A673 (cell line): Measurements from ENCODE around the gene ITSN2. TPM values are rescaled to one million over a fixed set of nuclear protein-coding genes. Genes with fewer than 3 reads are reported as not detected.

Experiments used
- BruUV-seq: library from RNA; stranded (reverse); fragments of 400-500 nt; replicated peaks from 2 replicates; lab custom pipeline; 2021; lab: Mats Ljungman, UMichigan
- CTCF ChIA-PET: fragments of 300-600 bp; sonication (Branson Sonifier 250); formaldehyde crosslinking; loops from one replicate; lab custom pipeline; 2022; ENCODE audit warnings: antibody characterized with exemption; lab: Charles Lee
- POLR2A ChIA-PET: fragments of 300-600 bp; sonication (Branson Sonifier 250); formaldehyde crosslinking; loops from one replicate; lab custom pipeline; 2022; ENCODE audit warnings: antibody characterized with exemption; ENCODE audit not compliant: low non-redundant PET; lab: Charles Lee
- DNase-seq: peaks from one replicate; pipeline ENCODE4 v3.0.0-alpha.2; 2015; ENCODE audit warnings: low spot score
- H3K27ac ChIP-seq: fragments of 200-600 bp; sonication (generic); 2 replicates; pipeline ENCODE4 v1.5.1; 2016; ENCODE audit warnings: mixed run types, low read depth, mild to moderate bottlenecking, mixed read lengths, antibody characterized with exemption, low read length; ENCODE audit not compliant: poor library complexity, severe bottlenecking
- H3K27me3 ChIP-seq: fragments of 200-600 bp; sonication (generic); replicated peaks from 2 replicates; pipeline ENCODE4 v1.6.1; 2017; ENCODE audit warnings: mixed run types, low read depth, mild to moderate bottlenecking, mixed read lengths, antibody characterized with exemption, low read length; ENCODE audit not compliant: insufficient read depth, poor library complexity
- H3K36me3 ChIP-seq: fragments of 200-600 bp; sonication (generic); 2 replicates; pipeline ENCODE4 v1.6.1; 2016; ENCODE audit warnings: mixed run types, mild to moderate bottlenecking, mixed read lengths, antibody characterized with exemption, low read length; ENCODE audit not compliant: insufficient read depth, poor library complexity, severe bottlenecking
- H3K4me1 ChIP-seq: fragments of 200-600 bp; sonication (generic); 2 replicates; pipeline ENCODE4 v1.6.1; 2017; ENCODE audit warnings: mixed run types, mild to moderate bottlenecking, mixed read lengths, antibody characterized with exemption, low read length; ENCODE audit not compliant: insufficient read depth, poor library complexity, severe bottlenecking
- H3K4me3 ChIP-seq: fragments of 200-600 bp; sonication (generic); 2 replicates; pipeline ENCODE4 v1.5.1; 2016; ENCODE audit warnings: low read depth, mixed run types, mild to moderate bottlenecking, mixed read lengths, low read length; ENCODE audit not compliant: poor library complexity, severe bottlenecking
- H3K9me3 ChIP-seq: fragments of 200-600 bp; sonication (generic); 2 replicates; pipeline ENCODE4 v1.6.1; 2016; ENCODE audit warnings: mixed run types, low read depth, mild to moderate bottlenecking, mixed read lengths, antibody characterized with exemption, low read length; ENCODE audit not compliant: poor library complexity, severe bottlenecking
- CTCF ChIP-seq: fragments of 300-800, 200-600 bp; sonication (generic); conservative IDR thresholded peaks from 2 replicates; pipeline ENCODE4 v1.5.1; 2017; ENCODE audit warnings: low read depth, mild to moderate bottlenecking, antibody characterized with exemption, low read length, moderate library complexity, mixed read lengths
- EZH2 ChIP-seq: fragments of 200-600 bp; sonication (generic); IDR thresholded peaks from 2 replicates; pipeline ENCODE4 v1.6.1; 2017; ENCODE audit warnings: borderline replicate concordance, low read depth, mild to moderate bottlenecking, mixed read lengths, antibody characterized with exemption, low read length; ENCODE audit not compliant: poor library complexity, severe bottlenecking
- intact Hi-C: fragments of 100-400 bp; cut with micrococcal nuclease; formaldehyde crosslinking; loops from one replicate; pipeline ENCODE4 v1.10.0; 2022; ENCODE audit not compliant: unreplicated experiment
- total RNA-seq: library from RNA; stranded (reverse); gene quantifications from 2 replicates; pipeline ENCODE4 v1.2.3, GENCODE V29; 2021

ITSN2 gene
- total RNA-seq, 1 experiment from 2014 or later: 16.4 TPM

- H3K4me3 ChIP-seq: no peak overlapping the region
- no peaks in the 10 kb centered on the region for H3K36me3 ChIP-seq
- ChIA-PET POLR2A (no interaction called here), CTCF (no interaction called here)
- TF ChIP-seq CTCF (no peak), EZH2 (no peak)
- intact Hi-C loops: no loop called here
- H3K9me3 ChIP-seq: no peaks in the 10 kb centered on the region
- no peaks in the 10 kb centered on the region for H3K27me3 ChIP-seq
- no peak for DNase-seq
- no peaks in the 10 kb centered on the region for H3K4me1 ChIP-seq
- no TSS peak for BruUV-seq
- no peak overlapping the region for H3K27ac ChIP-seq
Measured at GRCh38 chr2:24238158-24238557, 122.2 kb downstream of the ITSN2 start.

- Histone ChIP-seq H3K4me3 (no peak overlapping the region), H3K4me1 (no peaks in the 10 kb centered on the region), H3K36me3 (no peaks in the 10 kb centered on the region), H3K27me3 (no peaks in the 10 kb centered on the region), H3K27ac (no peak overlapping the region), H3K9me3 (no peaks in the 10 kb centered on the region)
- intact Hi-C loops: no loop called here
- no peak for DNase-seq
- TF ChIP-seq EZH2 (no peak), CTCF (no peak)
- CTCF ChIA-PET: interaction anchor here (0.5 kb wide), 1 partner anchor 1333 kb away, joined by 4 read pairs; no protein-coding TSS in a partner anchor
- POLR2A ChIA-PET: no interaction called here
- BruUV-seq: no TSS peak
Measured at GRCh38 chr2:24237313-24237712, 123.0 kb downstream of the ITSN2 start.

GRCh38 chr2:24233321-24233720 lies 127.0 kb downstream of the ITSN2 start:
- intact Hi-C loops: loop anchor here (5.0 kb wide), 1 partner anchor 149 kb away; no protein-coding TSS in a partner anchor
- no TSS peak for BruUV-seq

More at GRCh38 chr2:24233321-24233720, 127.0 kb downstream of the ITSN2 start:
- POLR2A ChIA-PET: interaction anchor here (0.7 kb wide), 1 partner anchor 723 kb away, joined by 3 read pairs; no protein-coding TSS in a partner anchor
- no peaks in the 10 kb centered on the region for H3K9me3 ChIP-seq
- H3K27me3 ChIP-seq: no peaks in the 10 kb centered on the region
- TF ChIP-seq EZH2 (no peak), CTCF (no peak)
- no peaks in the 10 kb centered on the region for H3K4me1 ChIP-seq
- H3K27ac ChIP-seq: no peak overlapping the region
- H3K4me3 ChIP-seq: no peak overlapping the region
- DNase-seq: no peak
- CTCF ChIA-PET: no interaction called here
- H3K36me3 ChIP-seq: no peaks in the 10 kb centered on the region
